ENCODE measurements around the gene ALOX5. TPM values are rescaled to one million over a fixed set of nuclear protein-coding genes. Genes with fewer than 3 reads are reported as not detected.
"Not testable (repeated sequence)": the region's sequence is repeated elsewhere in the genome, so short reads cannot be mapped to it uniquely, and the experiment has no call there.

The ALOX5 gene
- total RNA-seq, 2 donors from 2014 or later = 42.5 to 63.0 TPM

DNA sequence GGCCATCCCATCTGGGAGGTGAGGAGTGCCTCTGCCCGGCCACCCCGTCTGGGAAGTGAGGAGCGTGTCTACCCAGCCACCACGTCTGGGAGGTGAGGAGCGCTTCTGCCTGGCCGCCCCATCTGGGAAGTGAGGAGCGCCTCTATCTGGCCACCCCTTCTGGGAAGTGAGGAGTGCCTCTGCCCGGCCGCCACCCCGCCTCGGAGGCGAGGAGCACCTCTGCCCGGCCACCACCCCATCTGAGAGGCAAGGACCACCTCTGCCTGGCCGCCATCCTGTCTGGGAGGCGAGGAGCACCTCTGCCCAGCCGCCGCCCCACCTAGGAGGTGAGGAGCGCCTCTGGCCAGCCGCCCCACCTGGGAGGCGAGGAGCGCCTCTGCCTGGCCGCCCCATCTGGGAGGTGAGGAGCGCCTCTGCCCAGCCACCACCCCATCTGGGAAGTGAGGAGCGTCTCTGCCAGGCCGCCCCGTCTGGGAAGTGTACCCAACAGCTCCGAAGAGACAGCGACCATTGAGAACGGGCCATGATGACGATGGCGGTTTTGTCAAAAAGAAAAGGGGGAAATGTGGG lies 25.7 kb upstream of the ALOX5 start:
- 87 to 91% methylated on average over 17 of the region's 31 CpGs for WGBS, 2 donors
- intact Hi-C loops (cut with DNase I); H3K36me3 ChIP-seq (replicated peaks in 1 of 2; ENCODE audit: insufficient read depth in 1 of 2, low read depth in 2 of 2); H3K4me3 ChIP-seq; H3K27ac ChIP-seq; ATAC-seq; H3K4me1 ChIP-seq; DNase-seq; H3K27me3 ChIP-seq; H3K9me3 ChIP-seq: not testable (repeated sequence)

DNA sequence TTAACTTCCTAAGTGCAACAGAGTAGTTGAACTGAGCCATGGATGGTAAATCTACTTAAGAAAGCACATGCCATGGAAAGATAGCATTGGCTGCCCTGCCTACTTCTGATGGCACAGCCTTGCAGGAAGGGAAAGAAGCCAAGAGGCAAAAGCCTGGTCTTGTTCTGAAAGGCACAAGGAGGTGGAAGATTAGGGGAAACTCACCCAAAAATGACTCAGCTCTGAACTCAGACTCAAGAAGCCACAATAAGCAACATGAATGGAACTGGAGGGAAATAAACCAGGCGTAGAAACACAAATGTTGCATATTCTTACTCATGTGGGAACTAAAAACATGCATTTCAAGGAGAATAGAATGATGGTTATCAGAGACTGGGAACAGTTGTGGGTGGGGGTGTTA lies 20.8 kb upstream of the ALOX5 start:
- Histone ChIP-seq H3K27me3 (no peaks in the 10 kb centered on the region), H3K36me3 (replicated peaks in 1 of 2; ENCODE audit: insufficient read depth in 1 of 2, low read depth in 2 of 2) (no peaks in the 10 kb centered on the region), H3K9me3 (no peaks in the 10 kb centered on the region), H3K27ac (no peak overlapping the region), H3K4me3 (no peak overlapping the region), H3K4me1 (no peaks in the 10 kb centered on the region)
- ATAC-seq = no peak
- TF ChIP-seq, protein P1, sequence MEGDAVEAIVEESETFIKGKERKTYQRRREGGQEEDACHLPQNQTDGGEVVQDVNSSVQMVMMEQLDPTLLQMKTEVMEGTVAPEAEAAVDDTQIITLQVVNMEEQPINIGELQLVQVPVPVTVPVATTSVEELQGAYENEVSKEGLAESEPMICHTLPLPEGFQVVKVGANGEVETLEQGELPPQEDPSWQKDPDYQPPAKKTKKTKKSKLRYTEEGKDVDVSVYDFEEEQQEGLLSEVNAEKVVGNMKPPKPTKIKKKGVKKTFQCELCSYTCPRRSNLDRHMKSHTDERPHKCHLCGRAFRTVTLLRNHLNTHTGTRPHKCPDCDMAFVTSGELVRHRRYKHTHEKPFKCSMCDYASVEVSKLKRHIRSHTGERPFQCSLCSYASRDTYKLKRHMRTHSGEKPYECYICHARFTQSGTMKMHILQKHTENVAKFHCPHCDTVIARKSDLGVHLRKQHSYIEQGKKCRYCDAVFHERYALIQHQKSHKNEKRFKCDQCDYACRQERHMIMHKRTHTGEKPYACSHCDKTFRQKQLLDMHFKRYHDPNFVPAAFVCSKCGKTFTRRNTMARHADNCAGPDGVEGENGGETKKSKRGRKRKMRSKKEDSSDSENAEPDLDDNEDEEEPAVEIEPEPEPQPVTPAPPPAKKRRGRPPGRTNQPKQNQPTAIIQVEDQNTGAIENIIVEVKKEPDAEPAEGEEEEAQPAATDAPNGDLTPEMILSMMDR (IDR thresholded peaks at IDR 0.05) = no peak
- no peak for TF ChIP-seq POLR2A (IDR thresholded peaks at IDR 0.05)
- intact Hi-C loops (cut with DNase I) = no loop called here
- 62 to 76% methylated on average over 1 of the region's 1 CpG for WGBS, 2 donors
- no peak for DNase-seq

DNA sequence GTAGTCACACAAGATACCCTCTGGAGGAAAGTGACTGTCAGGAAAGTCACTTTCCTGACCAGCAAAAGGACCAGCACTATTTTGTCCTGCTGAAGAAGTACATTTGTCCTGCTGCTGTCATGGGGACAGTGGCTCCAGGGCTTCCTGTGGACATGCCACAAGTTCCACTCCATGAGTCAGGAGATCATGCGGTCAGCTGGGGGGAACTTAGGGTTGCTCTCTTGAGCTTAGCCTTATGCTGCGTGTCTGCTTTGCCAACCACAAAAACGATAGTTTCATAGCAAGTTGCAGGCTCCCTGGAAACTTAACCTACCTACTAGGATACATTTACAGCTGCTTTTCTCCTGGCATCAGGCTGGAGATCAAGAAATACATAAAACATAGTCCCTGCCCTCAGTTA lies 19.8 kb upstream of the ALOX5 start:
- no peak overlapping the region for H3K27ac ChIP-seq
- no peaks in the 10 kb centered on the region for H3K4me1 ChIP-seq
- DNase-seq (peak in 2 of 4 donors; percentile 15 to 68), ATAC-seq (no peak)
- intact Hi-C loops (cut with DNase I) = no loop called here
- no peaks in the 10 kb centered on the region for H3K36me3 ChIP-seq (replicated peaks in 1 of 2; ENCODE audit: insufficient read depth in 1 of 2, low read depth in 2 of 2)
- 68 to 72% methylated on average over 3 of the region's 3 CpGs for WGBS, 2 donors
- H3K4me3 ChIP-seq = no peak overlapping the region
- H3K9me3 ChIP-seq = no peaks in the 10 kb centered on the region
- no peaks in the 10 kb centered on the region for H3K27me3 ChIP-seq
- no peak for TF ChIP-seq POLR2A (IDR thresholded peaks at IDR 0.05)
- TF ChIP-seq, protein P1 (IDR thresholded peaks at IDR 0.05) = no peak

DNA sequence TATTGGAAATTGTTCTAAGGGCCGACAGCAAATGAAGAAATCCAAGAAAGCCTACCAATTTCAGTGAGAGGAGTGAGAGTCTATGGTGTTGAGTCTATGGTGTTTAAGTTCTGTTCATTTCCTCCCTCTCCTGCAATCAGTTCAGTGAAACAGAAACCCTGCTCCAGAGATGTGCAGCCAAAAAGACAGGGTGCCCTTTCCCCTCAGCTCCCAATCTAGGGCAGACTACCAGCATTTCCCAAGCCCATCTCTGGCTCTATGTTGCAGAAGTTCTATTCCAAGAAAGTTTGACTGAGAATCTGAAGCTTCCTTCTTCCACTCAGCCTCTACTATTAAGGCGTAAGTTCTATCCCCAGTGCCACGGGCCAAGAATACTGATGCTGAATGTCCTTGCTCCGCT lies 18.5 kb upstream of the ALOX5 start:
- Histone ChIP-seq H3K4me1 (no peaks in the 10 kb centered on the region), H3K27me3 (no peaks in the 10 kb centered on the region), H3K4me3 (no peak overlapping the region), H3K9me3 (no peaks in the 10 kb centered on the region), H3K36me3 (replicated peaks in 1 of 2; ENCODE audit: insufficient read depth in 1 of 2, low read depth in 2 of 2) (no peaks in the 10 kb centered on the region), H3K27ac (no peak overlapping the region)
- TF ChIP-seq, protein P1 (IDR thresholded peaks at IDR 0.05) = no peak
- TF ChIP-seq POLR2A (IDR thresholded peaks at IDR 0.05) = no peak
- DNase-seq = no peak
- WGBS, 2 donors = 78 to 85% methylated on average over 4 of the region's 4 CpGs
- intact Hi-C loops (cut with DNase I) = no loop called here
- no peak for ATAC-seq

DNA sequence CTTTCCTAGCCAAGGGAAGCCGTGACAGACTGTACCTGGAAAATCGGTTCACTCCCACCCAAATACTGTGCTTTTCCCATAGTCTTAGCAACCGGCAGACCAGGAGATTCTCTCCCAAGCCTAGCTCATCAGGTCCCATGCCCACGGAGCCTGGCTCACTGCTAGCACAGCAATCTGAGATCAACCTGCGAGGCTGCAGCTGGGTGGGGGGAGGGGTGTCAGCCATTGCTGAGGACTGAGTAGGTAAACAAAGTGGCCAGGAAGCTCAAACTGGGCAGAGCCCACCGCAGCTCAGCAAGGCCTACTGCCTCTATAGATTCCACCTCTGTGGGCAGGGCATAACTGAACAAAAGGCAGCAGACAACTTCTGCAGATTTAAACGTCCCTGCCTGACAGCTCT lies 15.1 kb upstream of the ALOX5 start:
- ATAC-seq = not testable (repeated sequence)
- WGBS, 2 donors = 71 to 72% methylated on average over 4 to 7 of the region's 7 CpGs

DNA sequence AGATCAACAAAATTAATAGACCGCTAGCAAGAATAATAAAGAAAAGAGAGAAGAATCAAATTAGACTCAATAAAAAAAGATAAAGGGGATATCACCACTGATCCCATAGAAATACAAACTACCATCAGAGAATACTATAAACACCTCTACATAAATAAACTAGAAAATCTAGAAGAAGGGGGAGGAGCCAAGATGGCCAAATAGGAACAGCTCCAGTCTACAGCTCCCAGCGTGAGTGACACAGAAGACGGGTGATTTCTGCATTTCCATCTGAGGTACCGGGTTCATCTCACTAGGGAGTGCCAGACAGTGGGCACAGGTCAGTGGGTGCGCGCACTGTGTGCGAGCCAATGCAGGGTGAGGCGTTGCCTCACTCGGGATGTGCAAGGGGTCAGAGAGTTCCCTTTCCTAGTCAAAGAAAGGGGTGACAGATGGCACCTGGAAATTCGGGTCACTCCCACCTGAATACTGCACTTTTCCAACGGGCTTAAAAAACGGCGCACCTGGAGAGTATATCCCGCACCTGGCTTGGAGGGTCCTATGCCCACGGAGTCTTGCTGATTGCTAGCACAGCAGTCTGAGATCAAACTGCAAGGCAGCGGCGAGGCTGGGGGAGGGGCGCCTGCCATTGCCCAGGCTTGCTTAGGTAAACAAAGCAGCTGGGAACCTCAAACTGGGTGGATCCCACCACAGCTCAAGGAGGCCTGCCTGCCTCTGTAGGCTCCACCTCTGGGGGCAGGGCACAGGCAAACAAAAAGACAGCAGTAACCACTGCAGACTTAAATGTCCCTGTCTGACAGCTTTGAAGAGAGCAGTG lies 11.8 kb upstream of the ALOX5 start:
- H3K36me3 ChIP-seq (replicated peaks in 1 of 2; ENCODE audit: insufficient read depth in 1 of 2, low read depth in 2 of 2); H3K4me1 ChIP-seq; H3K9me3 ChIP-seq; H3K4me3 ChIP-seq; ATAC-seq; intact Hi-C loops (cut with DNase I); H3K27me3 ChIP-seq; H3K27ac ChIP-seq: not testable (repeated sequence)
- 50 to 67% methylated on average over 16 to 18 of the region's 18 CpGs for WGBS, 2 donors
- DNase-seq = peak in 1 of 4 donors; percentile 33

More for the DNA sequence above, 15.1 kb upstream of the ALOX5 start:
- H3K27me3 ChIP-seq; H3K4me1 ChIP-seq; DNase-seq; H3K9me3 ChIP-seq; H3K4me3 ChIP-seq; intact Hi-C loops (cut with DNase I); H3K27ac ChIP-seq; H3K36me3 ChIP-seq (replicated peaks in 1 of 2; ENCODE audit: insufficient read depth in 1 of 2, low read depth in 2 of 2): not testable (repeated sequence)

DNA sequence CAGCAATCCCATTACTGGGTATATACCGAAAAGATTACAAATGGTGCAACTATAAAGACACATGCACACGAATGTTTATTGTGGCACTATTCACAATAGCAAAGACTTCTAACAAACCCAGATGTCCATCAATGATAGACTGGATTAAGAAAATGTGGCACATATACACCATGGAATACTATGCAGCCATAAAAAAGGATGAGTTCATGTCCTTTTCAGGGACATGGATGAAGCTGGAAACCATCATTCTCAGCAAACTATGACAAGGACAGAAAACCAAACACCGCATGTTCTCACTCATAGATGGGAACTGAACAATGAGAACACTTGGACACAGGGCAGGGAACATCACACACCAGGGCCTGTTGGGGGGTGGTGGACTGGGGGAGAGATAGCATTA lies 6.4 kb upstream of the ALOX5 start:
- H3K4me1 ChIP-seq; H3K27ac ChIP-seq; H3K4me3 ChIP-seq; H3K27me3 ChIP-seq; H3K9me3 ChIP-seq; H3K36me3 ChIP-seq (replicated peaks in 1 of 2; ENCODE audit: insufficient read depth in 1 of 2, low read depth in 2 of 2); DNase-seq; intact Hi-C loops (cut with DNase I); ATAC-seq: not testable (repeated sequence)
- WGBS, 2 donors = 80 to 81% methylated on average over 3 of the region's 3 CpGs

Measured in body of pancreas (tissue), 4 donors.